HepG2 (cell line): Measurements from ENCODE around the gene CELSR2.

Source experiments
- CTCF ChIP-seq: sonication (generic); formaldehyde crosslinking; IDR thresholded peaks from 2 replicates; pipeline ENCODE4 v1.5.0; 2020; ENCODE audit warnings: mild to moderate bottlenecking, missing genetic modification reagents, moderate library complexity
- E2F1 ChIP-seq: sonication (generic); formaldehyde crosslinking; IDR thresholded peaks from 2 replicates; pipeline ENCODE4 v1.5.0; 2020; ENCODE audit warnings: missing genetic modification reagents
- EZH2 ChIP-seq: conservative IDR thresholded peaks from 2 replicates; pipeline ENCODE4 v1.6.1; 2012; ENCODE audit warnings: mild to moderate bottlenecking, low read depth, low read length, moderate library complexity
- GABPB1 ChIP-seq: IDR thresholded peaks from 2 replicates; pipeline ENCODE4 v1.6.1; 2016; ENCODE audit warnings: mild to moderate bottlenecking, missing genetic modification reagents, moderate library complexity, missing compliant biosample characterization
- MAX ChIP-seq: IDR thresholded peaks from 2 replicates; pipeline ENCODE4 v1.6.1; 2012; ENCODE audit warnings: inconsistent platforms
- RAD51 ChIP-seq: fragments of 450-650 bp; IDR thresholded peaks from 2 replicates; pipeline ENCODE4 v1.6.1; 2016; ENCODE audit warnings: borderline replicate concordance
- ZNF766 ChIP-seq: sonication (generic); formaldehyde crosslinking; IDR thresholded peaks from 2 replicates; pipeline ENCODE4 v1.5.0; 2020; ENCODE audit warnings: missing genetic modification reagents, borderline replicate concordance
- ZNF777 ChIP-seq: sonication (generic); formaldehyde crosslinking; IDR thresholded peaks from 2 replicates; pipeline ENCODE4 v1.4.0; 2020; ENCODE audit warnings: missing genetic modification reagents

GRCh38 chr1:109267743-109268300 is 18.5 kb downstream of the CELSR2 start:
- TF ChIP-seq EZH2 = no peak
- TF ChIP-seq CTCF (CRISPR knock-in tag) = no peak
- no peak for TF ChIP-seq E2F1
- no peak for TF ChIP-seq RAD51
- TF ChIP-seq ZNF766 = no peak
- TF ChIP-seq ZNF777 = no peak
- no peak for TF ChIP-seq MAX
- no peak for TF ChIP-seq GABPB1 (CRISPR knock-in tag)
